WTC11 (cell line): Measurements from ENCODE around the gene POU3F1. TPM values are rescaled to one million over a fixed set of nuclear protein-coding genes. Genes with fewer than 3 reads are reported as not detected.

Experiments used
- ATAC-seq: fragments of 200-7000 bp; cut with Tn5 transposase; 2 replicates; pipeline ENCODE4 v1.10.0; 2021; ENCODE audit warnings: mild to moderate bottlenecking, moderate library complexity
- CTCF ChIA-PET: fragments of 300-600 bp; sonication (Branson Sonifier 250); formaldehyde crosslinking; loops from one replicate; lab custom pipeline; 2021; ENCODE audit warnings: antibody characterized with exemption; lab: Charles Lee
- POLR2A ChIA-PET: fragments of 350-600 bp; sonication (Branson Sonifier 250); formaldehyde crosslinking; loops from one replicate; lab custom pipeline; 2021; ENCODE audit warnings: antibody characterized with exemption; lab: Charles Lee
- DNase-seq: peaks from one replicate; pipeline ENCODE4 v3.0.0; 2021; ENCODE audit warnings: low spot score
- H3K27ac Mint-ChIP-seq: 2 replicates; pipeline ENCODE4 v1.8.0; 2021; ENCODE audit warnings: mixed read lengths
- H3K27me3 Mint-ChIP-seq: 2 replicates; pipeline ENCODE4 v1.8.0; 2021; ENCODE audit warnings: low read depth, mild to moderate bottlenecking, moderate library complexity, mixed read lengths
- H3K36me3 Mint-ChIP-seq: 2 replicates; pipeline ENCODE4 v1.8.0; 2021; ENCODE audit warnings: mixed read lengths
- H3K4me1 Mint-ChIP-seq: 2 replicates; pipeline ENCODE4 v1.8.0; 2022; ENCODE audit warnings: mixed read lengths
- H3K4me3 Mint-ChIP-seq: 2 replicates; pipeline ENCODE4 v1.8.0; 2021; ENCODE audit warnings: mild to moderate bottlenecking, moderate library complexity, mixed read lengths
- H3K9me3 Mint-ChIP-seq: 2 replicates; pipeline ENCODE4 v1.8.0; 2021; ENCODE audit warnings: mixed read lengths
- JAZF1 ChIP-seq: fragments of 250-450 bp; sonication (Bioruptor Pico); IDR thresholded peaks from 2 replicates; pipeline ENCODE4 v1.9.0; 2021; ENCODE audit warnings: moderate library complexity, mild to moderate bottlenecking, inconsistent platforms
- KAT7 ChIP-seq: sonication (generic); formaldehyde crosslinking; IDR thresholded peaks from 2 replicates; pipeline ENCODE4 v1.8.1; 2023; ENCODE audit warnings: missing genetic modification reagents, mild to moderate bottlenecking, borderline replicate concordance
- MLX ChIP-seq: sonication (generic); formaldehyde crosslinking; IDR thresholded peaks from 2 replicates; pipeline ENCODE4 v1.8.1; 2023; ENCODE audit warnings: mild to moderate bottlenecking, missing genetic modification reagents, moderate library complexity
- MYBL2 ChIP-seq: sonication (generic); formaldehyde crosslinking; IDR thresholded peaks from 2 replicates; pipeline ENCODE4 v1.8.1; 2023; ENCODE audit warnings: mild to moderate bottlenecking, moderate library complexity, missing genetic modification reagents
- NR1H2 ChIP-seq: sonication (generic); formaldehyde crosslinking; IDR thresholded peaks from 2 replicates; pipeline ENCODE4 v1.9.0; 2021; ENCODE audit warnings: mild to moderate bottlenecking, moderate library complexity, missing genetic modification reagents
- NR2C2 ChIP-seq: sonication (generic); formaldehyde crosslinking; IDR thresholded peaks from 2 replicates; pipeline ENCODE4 v1.8.0; 2022; ENCODE audit warnings: mild to moderate bottlenecking, missing genetic modification reagents
- NR3C1 ChIP-seq: sonication (generic); formaldehyde crosslinking; conservative IDR thresholded peaks from 2 replicates; pipeline ENCODE4 v1.8.1; 2023; ENCODE audit warnings: low read depth, mild to moderate bottlenecking, missing genetic modification reagents
- OVOL2 ChIP-seq: fragments of 250-450 bp; sonication (Bioruptor Pico); IDR thresholded peaks from 2 replicates; pipeline ENCODE4 v1.9.0; 2021; ENCODE audit warnings: mild to moderate bottlenecking, borderline replicate concordance
- PRDM15 ChIP-seq: sonication (generic); formaldehyde crosslinking; IDR thresholded peaks from 2 replicates; pipeline ENCODE4 v1.8.0; 2022; ENCODE audit warnings: missing genetic modification reagents
- PRRX2 ChIP-seq: fragments of 250-450 bp; sonication (Bioruptor Pico); IDR thresholded peaks from 2 replicates; pipeline ENCODE4 v1.8.0; 2021; ENCODE audit warnings: mild to moderate bottlenecking
- TCF7 ChIP-seq: sonication (generic); formaldehyde crosslinking; IDR thresholded peaks from 2 replicates; pipeline ENCODE4 v1.8.0; 2022; ENCODE audit warnings: mild to moderate bottlenecking, low read depth, missing genetic modification reagents, moderate library complexity
- ZNF423 ChIP-seq: fragments of 250-450 bp; sonication (Bioruptor Pico); IDR thresholded peaks from 2 replicates; pipeline ENCODE4 v2.1.2; 2022; ENCODE audit warnings: mild to moderate bottlenecking, moderate library complexity
- total RNA-seq: library from RNA; stranded (reverse); gene quantifications from 3 replicates; pipeline ENCODE4 v1.2.3, GENCODE V29; 2021
- TF ChIP-seq, protein P1 (sequence below): sonication (generic); formaldehyde crosslinking; IDR thresholded peaks from 2 replicates; pipeline ENCODE4 v1.8.1; 2023; ENCODE audit warnings: mild to moderate bottlenecking, missing genetic modification reagents, borderline replicate concordance
- TF ChIP-seq, protein P2 (sequence below): sonication (generic); formaldehyde crosslinking; IDR thresholded peaks from 2 replicates; pipeline ENCODE4 v1.8.1; 2023; ENCODE audit warnings: mild to moderate bottlenecking, missing genetic modification reagents, moderate library complexity

The POU3F1 gene
- total RNA-seq, 1 experiment from 2014 or later, result 18.9 TPM

DNA sequence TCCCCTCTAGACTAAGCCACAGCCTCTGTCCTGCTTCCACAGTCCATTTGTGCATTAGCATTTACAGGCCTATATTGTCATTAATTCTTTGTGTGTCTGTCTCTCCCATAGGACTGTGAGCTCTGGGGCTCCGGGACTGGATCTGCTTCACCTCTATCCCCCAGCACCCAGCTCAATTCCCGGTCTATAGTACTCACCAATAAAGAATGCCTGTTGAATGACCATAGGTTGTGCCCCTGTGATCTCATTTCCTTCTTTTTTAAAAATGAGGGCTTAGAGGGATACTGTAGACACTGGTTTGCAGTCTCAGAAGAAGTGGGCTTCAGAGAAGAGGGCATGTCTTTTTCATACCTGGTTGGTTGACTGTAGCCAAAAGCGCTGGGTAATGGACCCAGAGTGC, 8.8 kb upstream of the POU3F1 start (continued):
- TF ChIP-seq, protein P1, sequence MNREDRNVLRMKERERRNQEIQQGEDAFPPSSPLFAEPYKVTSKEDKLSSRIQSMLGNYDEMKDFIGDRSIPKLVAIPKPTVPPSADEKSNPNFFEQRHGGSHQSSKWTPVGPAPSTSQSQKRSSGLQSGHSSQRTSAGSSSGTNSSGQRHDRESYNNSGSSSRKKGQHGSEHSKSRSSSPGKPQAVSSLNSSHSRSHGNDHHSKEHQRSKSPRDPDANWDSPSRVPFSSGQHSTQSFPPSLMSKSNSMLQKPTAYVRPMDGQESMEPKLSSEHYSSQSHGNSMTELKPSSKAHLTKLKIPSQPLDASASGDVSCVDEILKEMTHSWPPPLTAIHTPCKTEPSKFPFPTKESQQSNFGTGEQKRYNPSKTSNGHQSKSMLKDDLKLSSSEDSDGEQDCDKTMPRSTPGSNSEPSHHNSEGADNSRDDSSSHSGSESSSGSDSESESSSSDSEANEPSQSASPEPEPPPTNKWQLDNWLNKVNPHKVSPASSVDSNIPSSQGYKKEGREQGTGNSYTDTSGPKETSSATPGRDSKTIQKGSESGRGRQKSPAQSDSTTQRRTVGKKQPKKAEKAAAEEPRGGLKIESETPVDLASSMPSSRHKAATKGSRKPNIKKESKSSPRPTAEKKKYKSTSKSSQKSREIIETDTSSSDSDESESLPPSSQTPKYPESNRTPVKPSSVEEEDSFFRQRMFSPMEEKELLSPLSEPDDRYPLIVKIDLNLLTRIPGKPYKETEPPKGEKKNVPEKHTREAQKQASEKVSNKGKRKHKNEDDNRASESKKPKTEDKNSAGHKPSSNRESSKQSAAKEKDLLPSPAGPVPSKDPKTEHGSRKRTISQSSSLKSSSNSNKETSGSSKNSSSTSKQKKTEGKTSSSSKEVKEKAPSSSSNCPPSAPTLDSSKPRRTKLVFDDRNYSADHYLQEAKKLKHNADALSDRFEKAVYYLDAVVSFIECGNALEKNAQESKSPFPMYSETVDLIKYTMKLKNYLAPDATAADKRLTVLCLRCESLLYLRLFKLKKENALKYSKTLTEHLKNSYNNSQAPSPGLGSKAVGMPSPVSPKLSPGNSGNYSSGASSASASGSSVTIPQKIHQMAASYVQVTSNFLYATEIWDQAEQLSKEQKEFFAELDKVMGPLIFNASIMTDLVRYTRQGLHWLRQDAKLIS (CRISPR knock-in tag), result no peak

- no peak for TF ChIP-seq MLX (CRISPR knock-in tag)
- no peak for TF ChIP-seq ZNF423
- no peak for TF ChIP-seq PRDM15 (CRISPR knock-in tag)
- TF ChIP-seq OVOL2 (CRISPR knock-in tag), result no peak
- no peak for TF ChIP-seq MYBL2 (CRISPR knock-in tag)
- no peak for TF ChIP-seq NR1H2 (CRISPR knock-in tag)
- no peak for TF ChIP-seq PRRX2 (CRISPR knock-in tag)
- no peak for TF ChIP-seq NR2C2 (CRISPR knock-in tag)
- H3K4me1 Mint-ChIP-seq, result peaks cover 41% of the 10 kb centered on the region
- no peak overlapping the region for H3K27ac Mint-ChIP-seq
- H3K9me3 Mint-ChIP-seq, result no peaks in the 10 kb centered on the region
- H3K4me3 Mint-ChIP-seq, result no peak overlapping the region
- CTCF ChIA-PET, result interaction anchor here (0.8 to 4.6 kb wide), 24 partner anchors 9 to 468 kb away, joined by 3 to 67 read pairs (median 4); no protein-coding TSS in a partner anchor
- DNase-seq (no peak), ATAC-seq (peak; percentile 62)
- H3K27me3 Mint-ChIP-seq, result peaks cover 5% of the 10 kb centered on the region
- no peaks in the 10 kb centered on the region for H3K36me3 Mint-ChIP-seq
- POLR2A ChIA-PET, result interaction anchor here (1.2 kb wide), 2 partner anchors 24 to 42 kb away, joined by 3 to 4 read pairs; no protein-coding TSS in a partner anchor
These were observed 7.0 kb upstream of the POU3F1 start for GRCh38 chr1:38053416-38054091.

GRCh38 chr1:38052750-38053415, 6.3 kb upstream of the POU3F1 start:
- peak; percentile 94 for ATAC-seq
- Mint-ChIP-seq H3K4me1 (peaks cover 46% of the 10 kb centered on the region), H3K27me3 (peaks cover 12% of the 10 kb centered on the region), H3K4me3 (no peak overlapping the region), H3K9me3 (no peaks in the 10 kb centered on the region), H3K36me3 (no peaks in the 10 kb centered on the region), H3K27ac (no peak overlapping the region)
- POLR2A ChIA-PET, result interaction anchor here (1.2 kb wide), 2 partner anchors 24 to 41 kb away, joined by 3 to 4 read pairs; no protein-coding TSS in a partner anchor
- TF ChIP-seq KAT7 (CRISPR knock-in tag) (no peak), JAZF1 (CRISPR knock-in tag) (no peak), TCF7 (no peak), NR3C1 (CRISPR knock-in tag) (no peak), MYBL2 (CRISPR knock-in tag) (no peak)
- TF ChIP-seq, protein P2, sequence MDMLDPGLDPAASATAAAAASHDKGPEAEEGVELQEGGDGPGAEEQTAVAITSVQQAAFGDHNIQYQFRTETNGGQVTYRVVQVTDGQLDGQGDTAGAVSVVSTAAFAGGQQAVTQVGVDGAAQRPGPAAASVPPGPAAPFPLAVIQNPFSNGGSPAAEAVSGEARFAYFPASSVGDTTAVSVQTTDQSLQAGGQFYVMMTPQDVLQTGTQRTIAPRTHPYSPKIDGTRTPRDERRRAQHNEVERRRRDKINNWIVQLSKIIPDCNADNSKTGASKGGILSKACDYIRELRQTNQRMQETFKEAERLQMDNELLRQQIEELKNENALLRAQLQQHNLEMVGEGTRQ, result no peak
- CTCF ChIA-PET, result interaction anchor here (0.8 to 4.6 kb wide), 25 partner anchors 10 to 469 kb away, joined by 3 to 67 read pairs (median 4); no protein-coding TSS in a partner anchor
- peak; percentile 75 for DNase-seq
